Breast epithelium (tissue), 4 donors: ENCODE data around the gene DNASE2B. TPM values are rescaled to one million over a fixed set of nuclear protein-coding genes. Genes with fewer than 3 reads are reported as not detected.
"Not testable (repeated sequence)": the region's sequence is repeated elsewhere in the genome, so short reads cannot be mapped to it uniquely, and the experiment has no call there.

Source experiments
- DNase-seq, 2 donors: peaks; one replicate each; pipeline ENCODE4 v3.0.0-alpha.2; 2019; ENCODE audit warnings: low spot score in 2 of 2
- H3K27ac ChIP-seq, 2 donors: fragments of 200-600 bp; sonication (generic) in 1 of 2; one replicate each; pipeline ENCODE4 v1.5.1; 2016 to 2019; ENCODE audit warnings: mild to moderate bottlenecking in 1 of 2
- H3K27me3 ChIP-seq, 2 donors: fragments of 200-600 bp; sonication (generic) in 1 of 2; one replicate each; pipeline versions ENCODE4 v1.5.1 to v1.6.0; 2017 to 2019; ENCODE audit warnings: control low read depth in 1 of 2, mild to moderate bottlenecking in 1 of 2
- H3K36me3 ChIP-seq: fragments of 200-600 bp; one replicate; pipeline ENCODE4 v1.5.1; 2019
- H3K4me1 ChIP-seq, 2 donors: fragments of 200-600 bp; sonication (generic); one replicate each; pipeline ENCODE4 v1.5.1; 2016 to 2019; ENCODE audit warnings: control low read depth in 1 of 2
- H3K4me3 ChIP-seq, 3 donors: fragments of 200-600 bp; sonication (generic); 1 replicate in 2 of 3; 2 replicates in 1 of 3; pipeline ENCODE4 v1.5.1; 2016 to 2019; ENCODE audit warnings: mild to moderate bottlenecking in 3 of 3, moderate library complexity in 2 of 3
- H3K9me3 ChIP-seq, 2 donors: fragments of 200-600 bp; sonication (generic) in 1 of 2; one replicate each; pipeline ENCODE4 v1.5.1; 2016 to 2019; ENCODE audit warnings: control low read depth in 1 of 2
- POLR2A ChIP-seq: fragments of 450-650 bp; IDR thresholded peaks from one replicate; pipeline ENCODE4 v1.6.1; 2016; ENCODE audit warnings: antibody characterized with exemption, mild to moderate bottlenecking, moderate library complexity
- POLR2AphosphoS5 ChIP-seq, 3 donors: sonication (generic); formaldehyde crosslinking; IDR thresholded peaks; one replicate each; pipeline ENCODE4 v1.6.1; 2017; ENCODE audit warnings: antibody characterized with exemption in 3 of 3
- intact Hi-C: fragments of 100-400 bp; cut with DNase I; formaldehyde crosslinking; loops from one replicate; pipeline ENCODE4 v1.15.1; 2023; ENCODE audit warnings: low total_unique reads
- total RNA-seq, 3 donors: library from RNA; depleted of rRNA; stranded (reverse); fragments of >200 nt; gene quantifications; one replicate each; pipeline ENCODE4 v1.1.0, GENCODE V29; 2016
- TF ChIP-seq, protein P1 (sequence below), 3 donors: fragments of 450-650 bp; IDR thresholded peaks; one replicate each; pipeline ENCODE4 v1.5.1; 2016 to 2017; ENCODE audit warnings: antibody characterized with exemption in 3 of 3, mild to moderate bottlenecking in 3 of 3, moderate library complexity in 3 of 3

DNASE2B gene
- total RNA-seq, 3 donors from 2014 or later = 1.3 to 7.2 TPM; not detected in 1

DNA sequence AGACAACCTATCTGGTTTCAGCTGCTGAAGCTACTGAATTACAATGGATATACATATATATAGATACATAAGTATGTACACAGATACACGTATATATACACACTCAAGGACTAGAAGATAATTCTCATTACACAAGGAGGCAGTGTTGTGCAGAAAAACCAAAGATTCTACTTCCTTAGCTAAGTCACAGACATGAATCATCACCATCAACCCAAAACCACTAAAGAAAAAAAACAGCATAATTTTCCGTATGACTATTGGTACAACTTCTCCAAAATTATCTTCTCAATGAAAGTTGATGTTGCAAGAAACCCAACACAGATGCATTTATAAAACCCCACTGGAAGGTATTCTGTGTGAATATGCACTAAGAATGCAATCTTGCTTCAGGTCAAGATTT, 44.0 kb downstream of the DNASE2B start:
- Histone ChIP-seq H3K27me3 (no peaks in the 10 kb centered on the region), H3K36me3 (no peaks in the 10 kb centered on the region), H3K27ac (no peak overlapping the region), H3K9me3 (no peaks in the 10 kb centered on the region), H3K4me3 (no peak overlapping the region), H3K4me1 (no peaks in the 10 kb centered on the region)
- no peak for DNase-seq
- no peak for TF ChIP-seq POLR2A
- TF ChIP-seq, protein P1, sequence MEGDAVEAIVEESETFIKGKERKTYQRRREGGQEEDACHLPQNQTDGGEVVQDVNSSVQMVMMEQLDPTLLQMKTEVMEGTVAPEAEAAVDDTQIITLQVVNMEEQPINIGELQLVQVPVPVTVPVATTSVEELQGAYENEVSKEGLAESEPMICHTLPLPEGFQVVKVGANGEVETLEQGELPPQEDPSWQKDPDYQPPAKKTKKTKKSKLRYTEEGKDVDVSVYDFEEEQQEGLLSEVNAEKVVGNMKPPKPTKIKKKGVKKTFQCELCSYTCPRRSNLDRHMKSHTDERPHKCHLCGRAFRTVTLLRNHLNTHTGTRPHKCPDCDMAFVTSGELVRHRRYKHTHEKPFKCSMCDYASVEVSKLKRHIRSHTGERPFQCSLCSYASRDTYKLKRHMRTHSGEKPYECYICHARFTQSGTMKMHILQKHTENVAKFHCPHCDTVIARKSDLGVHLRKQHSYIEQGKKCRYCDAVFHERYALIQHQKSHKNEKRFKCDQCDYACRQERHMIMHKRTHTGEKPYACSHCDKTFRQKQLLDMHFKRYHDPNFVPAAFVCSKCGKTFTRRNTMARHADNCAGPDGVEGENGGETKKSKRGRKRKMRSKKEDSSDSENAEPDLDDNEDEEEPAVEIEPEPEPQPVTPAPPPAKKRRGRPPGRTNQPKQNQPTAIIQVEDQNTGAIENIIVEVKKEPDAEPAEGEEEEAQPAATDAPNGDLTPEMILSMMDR (IDR thresholded peaks at IDR 0.05) = peak in 2 of 3 donors; percentile 50 to 64
- no peak for TF ChIP-seq POLR2AphosphoS5 (IDR thresholded peaks at IDR 0.05)
- intact Hi-C loops = no loop called here

DNA sequence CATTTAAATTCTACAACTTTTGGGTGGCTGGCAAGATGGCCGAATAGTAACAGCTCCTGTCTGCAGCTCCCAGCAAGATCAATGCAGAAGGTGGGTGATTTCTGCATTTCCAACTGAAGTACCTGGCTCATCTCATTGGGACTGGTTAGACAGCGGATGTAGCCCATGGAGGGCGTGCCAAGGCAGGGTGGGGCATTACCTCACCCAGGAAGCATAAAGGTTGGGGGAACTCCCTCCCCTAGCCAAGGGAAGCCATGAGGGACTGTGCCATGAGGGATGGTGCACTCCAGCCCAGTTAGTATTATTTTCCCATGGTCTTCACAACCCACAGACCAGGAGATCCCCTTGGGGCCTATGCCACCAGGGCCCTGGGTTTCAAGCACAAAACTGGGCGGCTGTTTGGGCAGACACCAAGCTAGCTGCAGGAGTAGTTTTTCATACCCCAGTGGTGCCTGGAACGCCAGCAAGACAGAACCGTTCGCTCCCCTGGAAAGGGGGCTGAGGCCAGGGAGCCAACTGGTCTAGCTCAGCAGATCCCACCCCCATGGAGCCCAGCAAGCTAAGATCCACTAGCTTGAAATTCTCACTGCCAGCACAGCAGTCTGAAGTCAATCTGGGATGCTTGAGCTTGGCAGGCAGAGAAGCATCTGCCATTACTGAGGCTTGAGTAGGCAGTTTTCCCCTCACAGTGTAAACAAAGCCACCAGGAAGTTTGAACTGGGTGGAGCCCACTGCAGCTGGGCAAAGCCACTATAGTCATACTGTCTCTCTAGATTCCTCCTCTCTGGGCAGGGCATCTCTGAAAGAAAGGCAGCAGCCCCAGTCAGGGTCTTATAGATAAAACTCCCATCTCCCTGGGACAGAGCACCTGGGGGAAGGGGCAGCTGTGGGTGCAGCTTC, 44.7 kb downstream of the DNASE2B start:
- H3K36me3 ChIP-seq, H3K9me3 ChIP-seq, H3K27ac ChIP-seq, DNase-seq, H3K4me1 ChIP-seq, intact Hi-C loops, H3K27me3 ChIP-seq, H3K4me3 ChIP-seq: not testable (repeated sequence)

DNA sequence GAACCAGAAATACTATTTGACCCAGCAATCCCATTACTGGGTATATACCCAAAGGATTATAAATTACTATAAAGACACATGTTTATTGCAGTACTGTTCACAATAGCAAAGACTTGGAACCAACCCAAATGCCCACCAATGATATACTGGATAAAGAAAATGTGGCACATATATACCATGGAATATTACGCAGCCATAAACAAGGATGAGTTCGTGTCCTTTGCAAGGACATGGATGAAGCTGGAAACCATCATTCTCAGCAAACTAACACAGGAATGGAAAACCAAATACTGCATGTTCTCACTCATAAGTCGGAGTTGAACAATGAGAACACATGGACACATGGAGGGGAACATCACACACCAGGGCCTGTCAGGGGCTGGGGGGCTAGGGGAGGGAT, 50.4 kb downstream of the DNASE2B start:
- H3K27ac ChIP-seq, DNase-seq, H3K27me3 ChIP-seq, H3K36me3 ChIP-seq, H3K9me3 ChIP-seq, H3K4me1 ChIP-seq, H3K4me3 ChIP-seq, intact Hi-C loops: not testable (repeated sequence)

DNA sequence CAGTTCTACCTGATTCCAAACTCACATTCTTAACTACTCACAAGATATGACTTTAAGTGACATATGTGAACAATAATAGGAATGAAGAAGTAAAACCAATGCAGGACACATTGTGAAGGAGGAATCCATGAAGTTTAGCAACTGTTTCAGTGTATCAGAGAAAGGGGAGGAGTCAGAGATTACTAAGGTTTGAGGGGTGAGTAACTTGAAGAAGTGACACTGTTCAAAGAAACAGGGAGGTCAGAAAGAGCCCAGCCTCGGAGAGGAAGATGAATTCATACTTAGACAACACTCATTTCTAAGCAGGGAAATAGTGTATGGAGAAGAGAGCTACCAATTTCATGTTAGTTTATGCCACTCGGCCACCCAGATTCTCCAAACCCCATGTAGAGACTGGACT, 52.6 kb downstream of the DNASE2B start:
- Histone ChIP-seq H3K36me3 (no peaks in the 10 kb centered on the region), H3K4me3 (no peak overlapping the region), H3K4me1 (no peaks in the 10 kb centered on the region), H3K9me3 (no peaks in the 10 kb centered on the region), H3K27me3 (no peaks in the 10 kb centered on the region), H3K27ac (no peak overlapping the region)
- TF ChIP-seq POLR2A = no peak
- no peak for DNase-seq
- intact Hi-C loops = no loop called here

DNA sequence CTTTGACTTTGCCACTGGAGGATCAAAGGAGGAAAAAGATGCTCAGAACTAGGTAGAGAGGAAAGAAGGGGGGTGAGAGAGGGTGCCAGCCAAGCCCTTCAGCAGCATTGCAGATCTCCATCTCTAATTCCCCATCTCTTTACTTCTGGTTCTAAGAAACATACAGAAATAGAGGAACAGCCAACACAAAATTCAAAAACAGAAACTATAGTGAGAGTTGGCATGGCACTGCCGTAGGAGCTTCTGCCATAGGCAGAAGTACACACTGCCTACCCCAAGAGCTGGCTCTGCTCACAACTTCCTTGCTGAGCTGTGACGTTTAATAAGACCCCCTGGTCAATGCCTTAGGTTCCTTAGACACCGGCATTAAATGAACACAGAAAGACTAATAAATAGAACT, 54.2 kb downstream of the DNASE2B start:
- Histone ChIP-seq H3K36me3 (no peaks in the 10 kb centered on the region), H3K4me1 (no peaks in the 10 kb centered on the region), H3K4me3 (no peak overlapping the region), H3K9me3 (no peaks in the 10 kb centered on the region), H3K27me3 (no peaks in the 10 kb centered on the region), H3K27ac (no peak overlapping the region)
- DNase-seq = no peak
- TF ChIP-seq, protein P1 (IDR thresholded peaks at IDR 0.05) = no peak
- TF ChIP-seq POLR2AphosphoS5 (IDR thresholded peaks at IDR 0.05) (no peak), POLR2A (no peak)
- intact Hi-C loops = no loop called here

DNA sequence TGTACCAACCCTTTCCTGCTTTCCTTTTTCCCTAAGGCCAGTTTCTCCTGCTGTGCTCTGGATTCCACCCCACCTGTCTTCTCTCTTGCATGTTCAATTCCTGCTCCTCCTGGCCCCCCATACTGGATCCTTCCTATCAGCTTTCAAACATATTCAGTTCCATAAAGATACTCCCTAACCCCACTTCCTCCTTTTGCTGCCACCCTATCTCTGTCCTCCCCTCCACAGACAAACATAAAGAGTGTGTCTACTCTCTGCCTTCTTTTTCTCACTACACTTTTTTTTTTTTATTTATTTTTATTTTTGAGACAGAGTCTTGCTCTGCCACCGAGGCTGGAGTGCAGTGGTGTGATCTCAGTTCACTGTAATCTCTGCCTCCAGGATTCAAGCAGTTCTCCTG, 63.8 kb downstream of the DNASE2B start:
- no peak for TF ChIP-seq POLR2AphosphoS5 (IDR thresholded peaks at IDR 0.05)
- TF ChIP-seq, protein P1 (IDR thresholded peaks at IDR 0.05) = no peak
- intact Hi-C loops = no loop called here
- no peak for DNase-seq
- H3K4me1 ChIP-seq = no peaks in the 10 kb centered on the region
- no peak overlapping the region for H3K4me3 ChIP-seq
- no peaks in the 10 kb centered on the region for H3K36me3 ChIP-seq
- no peak overlapping the region for H3K27ac ChIP-seq
- H3K9me3 ChIP-seq = no peaks in the 10 kb centered on the region
- H3K27me3 ChIP-seq = peaks cover 0 to 9% of the 10 kb centered on the region in 2 donors

Other genes with a start within 250 kb of the DNASE2B start
- gene SAMD13, start 96.8 kb upstream of the DNASE2B start, total RNA-seq = 1 to 10 TPM; 2.1 to 3.1 (median 2.6) TPM
- 10 to 100 TPM; 33.6 to 44.6 (median 41.6) TPM for gene RPF1, start 80.8 kb downstream of the DNASE2B start, total RNA-seq
- gene SPATA1, start 107.9 kb downstream of the DNASE2B start, total RNA-seq = 1 to 10 TPM in 1 of 3 donors, under 1 TPM in 2; 0.16 to 1.0 (median 0.33) TPM
- 10 to 100 TPM; 47.8 to 66.6 (median 47.9) TPM for gene GNG5, start 108.1 kb downstream of the DNASE2B start, total RNA-seq
- gene CTBS, start 176.0 kb downstream of the DNASE2B start, total RNA-seq = 10 to 100 TPM; 18.4 to 22.9 (median 22.5) TPM